ENCODE results near the gene WASF3.

The WASF3 gene

GRCh38 chr13:26658448-26659385 is 101.2 kb downstream of the WASF3 start:
- Histone ChIP-seq H3K36me3 (ENCODE audit: control insufficient read depth in 4 of 4, insufficient read depth in 4 of 4, low read length in 3 of 4) (no peaks in the 10 kb centered on the region), H3K27me3 (replicated peaks in 2 of 5; ENCODE audit: control insufficient read depth in 4 of 5, insufficient read depth in 5 of 5, low read length in 4 of 5) (no peaks in the 10 kb centered on the region), H3K4me3 (ENCODE audit: control insufficient read depth in 1 of 7, extremely low read depth in 1 of 7, insufficient read depth in 4 of 7, low read depth in 2 of 7, low read length in 6 of 7) (no peak overlapping the region), H3K4me1 (ENCODE audit: control extremely low read depth in 1 of 4, control insufficient read depth in 4 of 4, insufficient read depth in 4 of 4, low read length in 3 of 4) (peaks cover 0 to 8% (median 4%) of the 10 kb centered on the region in 4 experiments), H3K27ac (ENCODE audit: insufficient read depth in 1 of 2, low read depth in 1 of 2, low read length in 2 of 2, poor library complexity in 1 of 2, severe bottlenecking in 2 of 2) (no peak overlapping the region), H3K9me3 (ENCODE audit: control extremely low read depth in 1 of 5, control insufficient read depth in 4 of 5, insufficient read depth in 2 of 5, low read depth in 1 of 5, low read length in 4 of 5) (no peaks in the 10 kb centered on the region)
- WGBS (ENCODE audit: insufficient coverage), result 80% methylated on average over 4 of the region's 4 CpGs
- ChIA-PET POLR2A (no interaction called here), CTCF (interaction anchor here (1.1 to 2.1 kb wide), 3 partner anchors 38 to 162 kb away, joined by 4 to 12 read pairs (median 4); no protein-coding TSS in a partner anchor)
- DNase-seq, result peak in 2 of 3 donors; percentile 9 to 18

GRCh38 chr13:26660185-26660584 is 102.7 kb downstream of the WASF3 start:
- WGBS (ENCODE audit: insufficient coverage), result 95% methylated on average over 5 of the region's 5 CpGs
- CTCF ChIA-PET, result no interaction called here

GRCh38 chr13:26660766-26661165 is 103.3 kb downstream of the WASF3 start:
- WGBS (ENCODE audit: insufficient coverage), result 96% methylated on average over 3 of the region's 6 CpGs
- POLR2A ChIA-PET, result no interaction called here

More at GRCh38 chr13:26660185-26660584, 102.7 kb downstream of the WASF3 start:
- H3K4me1 ChIP-seq (ENCODE audit: control extremely low read depth in 1 of 4, control insufficient read depth in 4 of 4, insufficient read depth in 4 of 4, low read length in 3 of 4), result peaks cover 0 to 8% (median 4%) of the 10 kb centered on the region in 4 experiments
- H3K4me3 ChIP-seq (ENCODE audit: control insufficient read depth in 1 of 7, extremely low read depth in 1 of 7, insufficient read depth in 4 of 7, low read depth in 2 of 7, low read length in 6 of 7), result no peak overlapping the region
- H3K36me3 ChIP-seq (ENCODE audit: control insufficient read depth in 4 of 4, insufficient read depth in 4 of 4, low read length in 3 of 4), result no peaks in the 10 kb centered on the region
- no peak overlapping the region for H3K27ac ChIP-seq (ENCODE audit: insufficient read depth in 1 of 2, low read depth in 1 of 2, low read length in 2 of 2, poor library complexity in 1 of 2, severe bottlenecking in 2 of 2)
- no peak for DNase-seq
- H3K27me3 ChIP-seq (replicated peaks in 2 of 5; ENCODE audit: control insufficient read depth in 4 of 5, insufficient read depth in 5 of 5, low read length in 4 of 5), result no peaks in the 10 kb centered on the region
- POLR2A ChIA-PET, result no interaction called here
- H3K9me3 ChIP-seq (ENCODE audit: control extremely low read depth in 1 of 5, control insufficient read depth in 4 of 5, insufficient read depth in 2 of 5, low read depth in 1 of 5, low read length in 4 of 5), result no peaks in the 10 kb centered on the region

GRCh38 chr13:26663791-26664190 is 106.3 kb downstream of the WASF3 start:
- 88% methylated on average over 4 of the region's 4 CpGs for WGBS (ENCODE audit: insufficient coverage)
- Histone ChIP-seq H3K4me1 (ENCODE audit: control extremely low read depth in 1 of 4, control insufficient read depth in 4 of 4, insufficient read depth in 4 of 4, low read length in 3 of 4) (peaks cover 0 to 8% (median 4%) of the 10 kb centered on the region in 4 experiments), H3K36me3 (ENCODE audit: control insufficient read depth in 4 of 4, insufficient read depth in 4 of 4, low read length in 3 of 4) (no peaks in the 10 kb centered on the region), H3K27ac (ENCODE audit: insufficient read depth in 1 of 2, low read depth in 1 of 2, low read length in 2 of 2, poor library complexity in 1 of 2, severe bottlenecking in 2 of 2) (no peak overlapping the region), H3K9me3 (ENCODE audit: control extremely low read depth in 1 of 5, control insufficient read depth in 4 of 5, insufficient read depth in 2 of 5, low read depth in 1 of 5, low read length in 4 of 5) (no peaks in the 10 kb centered on the region), H3K27me3 (replicated peaks in 2 of 5; ENCODE audit: control insufficient read depth in 4 of 5, insufficient read depth in 5 of 5, low read length in 4 of 5) (no peaks in the 10 kb centered on the region), H3K4me3 (ENCODE audit: control insufficient read depth in 1 of 7, extremely low read depth in 1 of 7, insufficient read depth in 4 of 7, low read depth in 2 of 7, low read length in 6 of 7) (no peak overlapping the region)
- CTCF ChIA-PET, result no interaction called here
- no peak for DNase-seq
- POLR2A ChIA-PET, result no interaction called here

More at GRCh38 chr13:26660766-26661165, 103.3 kb downstream of the WASF3 start:
- no peaks in the 10 kb centered on the region for H3K36me3 ChIP-seq (ENCODE audit: control insufficient read depth in 4 of 4, insufficient read depth in 4 of 4, low read length in 3 of 4)
- H3K27ac ChIP-seq (ENCODE audit: insufficient read depth in 1 of 2, low read depth in 1 of 2, low read length in 2 of 2, poor library complexity in 1 of 2, severe bottlenecking in 2 of 2), result no peak overlapping the region
- peaks cover 0 to 8% (median 4%) of the 10 kb centered on the region in 4 experiments for H3K4me1 ChIP-seq (ENCODE audit: control extremely low read depth in 1 of 4, control insufficient read depth in 4 of 4, insufficient read depth in 4 of 4, low read length in 3 of 4)
- H3K9me3 ChIP-seq (ENCODE audit: control extremely low read depth in 1 of 5, control insufficient read depth in 4 of 5, insufficient read depth in 2 of 5, low read depth in 1 of 5, low read length in 4 of 5), result no peaks in the 10 kb centered on the region
- H3K27me3 ChIP-seq (replicated peaks in 2 of 5; ENCODE audit: control insufficient read depth in 4 of 5, insufficient read depth in 5 of 5, low read length in 4 of 5), result no peaks in the 10 kb centered on the region
- CTCF ChIA-PET, result no interaction called here
- H3K4me3 ChIP-seq (ENCODE audit: control insufficient read depth in 1 of 7, extremely low read depth in 1 of 7, insufficient read depth in 4 of 7, low read depth in 2 of 7, low read length in 6 of 7), result no peak overlapping the region
- no peak for DNase-seq

- Histone ChIP-seq H3K9me3 (ENCODE audit: control extremely low read depth in 1 of 5, control insufficient read depth in 4 of 5, insufficient read depth in 2 of 5, low read depth in 1 of 5, low read length in 4 of 5) (no peaks in the 10 kb centered on the region), H3K4me3 (ENCODE audit: control insufficient read depth in 1 of 7, extremely low read depth in 1 of 7, insufficient read depth in 4 of 7, low read depth in 2 of 7, low read length in 6 of 7) (no peak overlapping the region), H3K27me3 (replicated peaks in 2 of 5; ENCODE audit: control insufficient read depth in 4 of 5, insufficient read depth in 5 of 5, low read length in 4 of 5) (no peaks in the 10 kb centered on the region), H3K36me3 (ENCODE audit: control insufficient read depth in 4 of 4, insufficient read depth in 4 of 4, low read length in 3 of 4) (no peaks in the 10 kb centered on the region), H3K4me1 (ENCODE audit: control extremely low read depth in 1 of 4, control insufficient read depth in 4 of 4, insufficient read depth in 4 of 4, low read length in 3 of 4) (peaks cover 0 to 4% (median 1%) of the 10 kb centered on the region in 4 experiments), H3K27ac (ENCODE audit: insufficient read depth in 1 of 2, low read depth in 1 of 2, low read length in 2 of 2, poor library complexity in 1 of 2, severe bottlenecking in 2 of 2) (no peak overlapping the region)
- CTCF ChIA-PET, result interaction anchor here (0.8 kb wide), 1 partner anchor 32 kb away, joined by 3 read pairs; no protein-coding TSS in a partner anchor
- POLR2A ChIA-PET, result no interaction called here
- DNase-seq, result no peak
- no CpG with 5 or more reads among the region's 2 CpGs for WGBS (ENCODE audit: insufficient coverage)
Measured at GRCh38 chr13:26664286-26664685, 106.8 kb downstream of the WASF3 start.

- CTCF ChIA-PET, result interaction anchor here (0.8 kb wide), 1 partner anchor 31 kb away, joined by 3 read pairs; no protein-coding TSS in a partner anchor
- no CpG with 5 or more reads among the region's 3 CpGs for WGBS (ENCODE audit: insufficient coverage)
Measured at GRCh38 chr13:26664876-26665275, 107.4 kb downstream of the WASF3 start.

More at GRCh38 chr13:26664876-26665275, 107.4 kb downstream of the WASF3 start:
- no peaks in the 10 kb centered on the region for H3K27me3 ChIP-seq (replicated peaks in 2 of 5; ENCODE audit: control insufficient read depth in 4 of 5, insufficient read depth in 5 of 5, low read length in 4 of 5)
- POLR2A ChIA-PET, result no interaction called here
- no peaks in the 10 kb centered on the region for H3K36me3 ChIP-seq (ENCODE audit: control insufficient read depth in 4 of 4, insufficient read depth in 4 of 4, low read length in 3 of 4)
- DNase-seq, result no peak
- no peak overlapping the region for H3K4me3 ChIP-seq (ENCODE audit: control insufficient read depth in 1 of 7, extremely low read depth in 1 of 7, insufficient read depth in 4 of 7, low read depth in 2 of 7, low read length in 6 of 7)
- H3K27ac ChIP-seq (ENCODE audit: insufficient read depth in 1 of 2, low read depth in 1 of 2, low read length in 2 of 2, poor library complexity in 1 of 2, severe bottlenecking in 2 of 2), result no peak overlapping the region
- no peaks in the 10 kb centered on the region for H3K9me3 ChIP-seq (ENCODE audit: control extremely low read depth in 1 of 5, control insufficient read depth in 4 of 5, insufficient read depth in 2 of 5, low read depth in 1 of 5, low read length in 4 of 5)
- no peaks in the 10 kb centered on the region for H3K4me1 ChIP-seq (ENCODE audit: control extremely low read depth in 1 of 4, control insufficient read depth in 4 of 4, insufficient read depth in 4 of 4, low read length in 3 of 4)
